K562 (cell line): ENCODE measurements around the gene ZNF260. TPM values are rescaled to one million over a fixed set of nuclear protein-coding genes. Genes with fewer than 3 reads are reported as not detected.

Source experiments
- BRF1 ChIP-seq: IDR thresholded peaks from 3 replicates; pipeline ENCODE4 v1.6.1; 2011; ENCODE audit warnings: borderline replicate concordance, mild to moderate bottlenecking; ENCODE audit not compliant: insufficient read length; ENCODE audit errors: extremely low read depth
- CHD7 ChIP-seq: fragments of 200-600 bp; sonication (generic); IDR thresholded peaks from one replicate; pipeline ENCODE4 v1.6.1; 2012; ENCODE audit warnings: mild to moderate bottlenecking, low read depth, low read length, inconsistent platforms
- E2F5 ChIP-seq: sonication (generic); formaldehyde crosslinking; IDR thresholded peaks from 2 replicates; pipeline ENCODE4 v1.8.0; 2022; ENCODE audit warnings: mild to moderate bottlenecking, missing genetic modification reagents
- ELK3 ChIP-seq: fragments of 450-650 bp; formaldehyde crosslinking; IDR thresholded peaks from 2 replicates; pipeline ENCODE4 v1.4.0; 2020; ENCODE audit warnings: mild to moderate bottlenecking
- PTRF ChIP-seq: fragments of 450-650 bp; IDR thresholded peaks from 2 replicates; pipeline ENCODE4 v1.6.1; 2016; ENCODE audit warnings: mild to moderate bottlenecking, missing genetic modification characterization, missing compliant biosample characterization
- PYGO2 ChIP-seq: fragments of 450-650 bp; IDR thresholded peaks from 2 replicates; pipeline ENCODE4 v1.6.1; 2016; ENCODE audit warnings: mild to moderate bottlenecking, missing genetic modification characterization, moderate library complexity, missing compliant biosample characterization
- SMARCC2 ChIP-seq: fragments of 450-650 bp; IDR thresholded peaks from 2 replicates; pipeline ENCODE4 v1.6.1; 2017; ENCODE audit warnings: antibody characterized with exemption, moderate library complexity, mild to moderate bottlenecking, low read depth
- TRIM25 ChIP-seq: fragments of 450-650 bp; IDR thresholded peaks from 2 replicates; pipeline ENCODE4 v1.7.0; 2016; ENCODE audit warnings: borderline replicate concordance
- ZFP30 ChIP-seq: fragments of 250-450 bp; sonication (Bioruptor Pico); IDR thresholded peaks from 2 replicates; pipeline ENCODE4 v1.8.0; 2022; ENCODE audit warnings: moderate library complexity, mild to moderate bottlenecking, inconsistent platforms, borderline replicate concordance
- ZNF239 ChIP-seq: fragments of 250-450 bp; sonication (Bioruptor Pico); IDR thresholded peaks from 2 replicates; pipeline ENCODE4 v1.4.0; 2020; ENCODE audit warnings: mild to moderate bottlenecking
- ZNF695 ChIP-seq: fragments of 450-650 bp; formaldehyde crosslinking; IDR thresholded peaks from 2 replicates; pipeline ENCODE4 v1.4.0; 2020; ENCODE audit warnings: mild to moderate bottlenecking, moderate library complexity
- polyA plus RNA-seq, 8 experiments: library from polyadenylated mRNA; depleted of rRNA in 4 of 8; stranded (reverse) in 5 of 8; unstranded in 3 of 8; fragments of >200 nt; fragmentation: Nextera tagmentation in 2 of 8; fragmentation: Illumina TruSeq in 1 of 8; extraction: Ambion mirVana in 2 of 8; extraction: Trizol in 1 of 8; gene quantifications; 2 replicates each; pipeline versions ENCODE4 v1.2.1 to v1.2.3, GENCODE V29; 2011 to 2014; ENCODE audit warnings: inconsistent platforms in 1 of 8, missing spikeins in 1 of 8
- total RNA-seq, 7 experiments: library from RNA; depleted of rRNA in 6 of 7; stranded (reverse); fragments of >200 nt in 6 of 7; fragmentation: Illumina TruSeq in 2 of 7; extraction: Trizol in 2 of 7; gene quantifications; 2 replicates each; pipeline versions ENCODE4 v1.2.1 to v1.2.3, GENCODE V29; 2011 to 2021; ENCODE audit warnings: low replicate concordance in 1 of 7

The ZNF260 gene
- total and polyA plus RNA-seq, 9 of the 15 experiments (the other 6 are each of a cell fraction or from before 2014, with no cell fraction given): 2.6 to 16.6 (median 5.8) TPM

GRCh38 chr19:36573020-36573894 is 45.2 kb upstream of the ZNF260 start, which contains the start of gene ZNF529 (continued):
- TF ChIP-seq CHD7 (no peak), PTRF (tag) (no peak), ELK3 (CRISPR knock-in tag) (no peak), ZFP30 (no peak), E2F5 (CRISPR knock-in tag) (no peak), ZNF695 (CRISPR knock-in tag) (no peak), SMARCC2 (no peak), PYGO2 (tag) (no peak), BRF1 (no peak), TRIM25 (no peak), ZNF239 (CRISPR knock-in tag) (0 out of 2 replicates have a peak, but pooled peaks have one; percentile 7)
